OCI-LY1 (cell line): Measurements from ENCODE around the gene SH3BP1.

Source experiments
- EZH2 ChIP-seq: fragments of 200-600 bp; sonication (generic), shearing (Covaris generic); IDR thresholded peaks from 2 replicates; pipeline ENCODE4 v1.8.0; 2017; ENCODE audit warnings: borderline replicate concordance, mixed run types, mild to moderate bottlenecking, antibody characterized with exemption, low read length, moderate library complexity, mixed read lengths
- TF ChIP-seq, protein P1 (sequence below): fragments of 200-600 bp; sonication (generic), shearing (Covaris generic); IDR thresholded peaks from 2 replicates; pipeline ENCODE4 v1.5.1; 2017; ENCODE audit warnings: mild to moderate bottlenecking, antibody characterized with exemption, low read length, moderate library complexity, mixed read lengths

DNA sequence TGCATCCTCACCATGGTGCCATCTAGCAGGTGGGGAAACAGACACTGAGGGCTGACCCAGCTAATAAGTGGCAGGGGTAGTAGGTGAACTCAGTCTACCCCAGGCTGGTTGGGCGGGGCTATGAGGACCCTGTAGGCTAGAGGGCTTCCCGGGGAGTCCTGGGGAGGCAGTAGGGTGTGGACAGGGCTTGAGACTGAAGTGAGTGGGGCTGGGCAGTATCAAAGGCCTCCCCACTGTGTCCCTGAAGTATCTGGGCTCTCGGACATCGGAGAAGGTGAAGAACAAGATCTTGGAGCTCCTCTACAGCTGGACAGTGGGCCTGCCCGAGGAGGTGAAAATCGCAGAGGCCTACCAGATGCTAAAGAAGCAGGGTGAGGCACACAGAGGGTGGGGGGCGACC lies 19.5 kb upstream of the SH3BP1 start:
- TF ChIP-seq, protein P1, sequence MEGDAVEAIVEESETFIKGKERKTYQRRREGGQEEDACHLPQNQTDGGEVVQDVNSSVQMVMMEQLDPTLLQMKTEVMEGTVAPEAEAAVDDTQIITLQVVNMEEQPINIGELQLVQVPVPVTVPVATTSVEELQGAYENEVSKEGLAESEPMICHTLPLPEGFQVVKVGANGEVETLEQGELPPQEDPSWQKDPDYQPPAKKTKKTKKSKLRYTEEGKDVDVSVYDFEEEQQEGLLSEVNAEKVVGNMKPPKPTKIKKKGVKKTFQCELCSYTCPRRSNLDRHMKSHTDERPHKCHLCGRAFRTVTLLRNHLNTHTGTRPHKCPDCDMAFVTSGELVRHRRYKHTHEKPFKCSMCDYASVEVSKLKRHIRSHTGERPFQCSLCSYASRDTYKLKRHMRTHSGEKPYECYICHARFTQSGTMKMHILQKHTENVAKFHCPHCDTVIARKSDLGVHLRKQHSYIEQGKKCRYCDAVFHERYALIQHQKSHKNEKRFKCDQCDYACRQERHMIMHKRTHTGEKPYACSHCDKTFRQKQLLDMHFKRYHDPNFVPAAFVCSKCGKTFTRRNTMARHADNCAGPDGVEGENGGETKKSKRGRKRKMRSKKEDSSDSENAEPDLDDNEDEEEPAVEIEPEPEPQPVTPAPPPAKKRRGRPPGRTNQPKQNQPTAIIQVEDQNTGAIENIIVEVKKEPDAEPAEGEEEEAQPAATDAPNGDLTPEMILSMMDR: no peak
- no peak for TF ChIP-seq EZH2
